ENCODE results near the gene SPATA18.

GRCh38 chr4:52069571-52069970, 18.5 kb downstream of the SPATA18 start:
- TF ChIP-seq CTCF (conservative IDR thresholded peaks at IDR 0.05), result no peak
- no peak for TF ChIP-seq EZH2 (IDR thresholded peaks at IDR 0.05; ENCODE audit: low read depth)

Data from PC-9 (cell line).